GM08714 (cell line): ENCODE measurements around the gene KIAA1549.
"Not testable (repeated sequence)": the region's sequence is repeated elsewhere in the genome, so short reads cannot be mapped to it uniquely, and the experiment has no call there.

Experiments
- H3K4me3 ChIP-seq: fragments of 200-500 bp; sonication (Bioruptor generic); 2 replicates; pipeline ENCODE4 v1.5.1; 2014; ENCODE audit warnings: mild to moderate bottlenecking, low read length, inconsistent platforms
- ZNF274 ChIP-seq: IDR thresholded peaks from 2 replicates; pipeline ENCODE4 v1.6.1; 2012; ENCODE audit warnings: mild to moderate bottlenecking, low read depth, low read length

KIAA1549 gene

DNA sequence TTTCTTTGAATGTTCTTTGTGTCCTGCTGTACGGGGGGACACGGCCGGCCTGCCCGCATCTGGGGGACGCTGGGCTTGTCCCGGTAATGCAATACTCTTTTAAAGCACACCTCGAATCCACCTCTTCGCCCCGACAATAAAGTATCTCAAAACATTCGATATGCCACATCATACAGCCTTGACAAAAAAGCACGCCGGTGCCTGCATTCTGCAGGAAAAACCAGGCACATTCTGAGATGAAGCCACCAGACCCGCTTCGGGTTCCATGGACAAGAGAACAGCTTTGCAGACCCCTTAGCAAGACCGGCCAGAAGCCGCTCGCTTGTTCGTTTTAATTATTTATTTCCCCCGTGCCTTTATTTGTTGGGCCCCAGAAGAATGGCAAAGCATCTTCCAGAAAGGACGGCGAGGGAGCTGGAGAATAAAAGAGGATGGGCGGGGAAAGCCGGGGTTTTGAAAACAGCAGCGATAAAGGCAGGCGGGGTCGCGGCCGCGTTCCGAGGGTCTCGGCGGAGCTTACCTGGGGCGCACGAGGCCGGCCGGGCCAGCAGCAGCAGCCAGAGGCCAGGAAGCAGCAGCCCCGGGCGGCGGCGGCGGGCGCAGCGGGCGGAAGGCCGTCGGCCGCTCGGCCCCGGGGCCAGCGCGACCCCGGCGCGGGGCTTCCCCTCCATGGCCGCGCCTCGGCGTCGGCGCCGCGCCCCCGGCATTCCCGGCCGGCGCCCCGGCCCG, 462 bp downstream of the KIAA1549 start:
- no peak for TF ChIP-seq ZNF274
- peak overlapping the region; percentile 79 for H3K4me3 ChIP-seq

GRCh38 chr7:138979988-138980562, 1.1 kb downstream of the KIAA1549 start:
- peak overlapping the region; percentile 79; the same call in 1 of the 2 replicates for H3K4me3 ChIP-seq
- no peak for TF ChIP-seq ZNF274

GRCh38 chr7:138979226-138979979, 1.8 kb downstream of the KIAA1549 start:
- no peak overlapping the region for H3K4me3 ChIP-seq
- no peak for TF ChIP-seq ZNF274

DNA sequence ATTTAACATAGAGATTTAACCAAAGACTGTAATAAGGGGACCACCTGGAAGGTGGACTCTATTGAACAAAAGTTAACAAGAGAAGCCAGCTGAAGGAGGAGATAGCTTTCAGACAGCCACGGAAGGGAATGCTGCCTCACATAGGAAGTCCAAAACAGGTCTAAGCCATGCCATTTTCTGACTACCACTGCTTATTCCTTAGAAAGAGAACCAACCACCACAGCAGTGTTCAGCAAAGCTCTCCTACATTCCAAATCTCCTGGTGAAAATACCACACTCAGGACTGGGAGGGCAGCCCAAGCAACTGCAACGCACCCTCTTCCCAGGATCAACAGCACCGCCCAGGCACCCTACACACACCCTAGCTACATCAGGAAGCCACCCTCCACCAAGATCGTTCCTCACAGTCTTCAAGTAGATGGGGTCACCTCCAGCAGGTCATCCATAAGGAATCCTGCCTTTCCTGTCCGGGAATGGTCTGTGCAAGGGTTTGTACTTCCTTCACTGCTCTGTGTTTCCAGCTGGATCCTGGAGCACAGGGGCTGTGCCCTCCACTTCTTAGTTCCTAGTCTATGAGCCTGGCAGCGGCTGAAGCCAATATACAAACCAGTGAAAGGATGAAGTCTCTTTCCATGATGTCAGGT, 2.5 kb downstream of the KIAA1549 start:
- no peak overlapping the region for H3K4me3 ChIP-seq
- TF ChIP-seq ZNF274, result no peak

DNA sequence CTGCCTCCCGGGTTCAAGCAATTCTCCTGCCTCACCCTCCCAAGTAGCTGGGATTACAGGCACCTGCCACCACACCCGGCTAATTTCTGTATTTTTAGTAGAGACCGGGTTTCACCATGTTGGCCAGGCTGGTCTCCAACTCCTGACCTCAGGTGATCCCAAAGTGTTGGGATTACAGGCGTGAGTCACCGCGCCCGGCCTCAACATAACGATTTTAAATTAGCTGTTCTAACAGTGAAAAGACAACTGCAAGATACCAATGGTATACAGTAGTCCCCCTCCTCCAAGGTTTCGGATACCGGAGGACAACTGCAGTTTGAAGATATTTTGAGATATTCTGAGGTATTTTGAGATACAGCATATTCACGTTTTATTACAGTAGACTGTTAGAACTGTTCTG, 5.0 kb downstream of the KIAA1549 start:
- not testable (repeated sequence) for H3K4me3 ChIP-seq

DNA sequence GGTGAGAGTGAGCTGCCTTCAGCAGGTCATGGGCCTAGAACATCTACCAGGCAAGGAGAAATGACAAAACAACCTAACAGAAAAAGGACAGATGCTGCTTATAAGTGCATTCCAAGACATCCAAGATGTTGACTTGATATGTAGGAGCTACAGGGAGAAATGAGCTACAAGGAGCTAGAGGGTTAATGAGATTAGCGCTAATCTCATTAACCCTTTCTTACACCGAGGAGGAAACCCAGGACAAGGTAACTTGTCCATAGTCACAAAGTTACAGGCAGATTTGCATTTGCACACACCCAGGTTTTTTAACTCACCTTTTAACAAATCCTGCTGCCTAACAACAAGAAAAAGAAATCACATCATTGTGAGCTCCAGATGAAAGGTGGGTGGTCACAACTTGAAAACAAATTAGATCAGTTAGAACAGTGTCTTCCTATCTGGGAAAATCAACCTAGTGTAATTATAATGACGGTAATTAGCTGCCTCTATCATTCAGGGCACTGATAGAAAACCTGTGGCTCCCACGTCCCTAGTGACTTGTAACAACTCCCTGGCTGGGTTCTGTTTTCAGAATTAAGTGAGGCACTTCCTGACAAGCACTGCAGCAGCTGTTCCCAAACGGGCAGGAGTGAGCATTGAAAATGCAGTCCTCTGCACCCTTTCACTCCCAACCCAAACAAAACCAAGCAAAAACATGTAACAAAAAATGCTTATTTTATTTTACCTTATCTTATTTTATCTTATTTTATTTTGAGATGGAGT, 5.7 kb downstream of the KIAA1549 start:
- no peak for TF ChIP-seq ZNF274
- no peak overlapping the region for H3K4me3 ChIP-seq

DNA sequence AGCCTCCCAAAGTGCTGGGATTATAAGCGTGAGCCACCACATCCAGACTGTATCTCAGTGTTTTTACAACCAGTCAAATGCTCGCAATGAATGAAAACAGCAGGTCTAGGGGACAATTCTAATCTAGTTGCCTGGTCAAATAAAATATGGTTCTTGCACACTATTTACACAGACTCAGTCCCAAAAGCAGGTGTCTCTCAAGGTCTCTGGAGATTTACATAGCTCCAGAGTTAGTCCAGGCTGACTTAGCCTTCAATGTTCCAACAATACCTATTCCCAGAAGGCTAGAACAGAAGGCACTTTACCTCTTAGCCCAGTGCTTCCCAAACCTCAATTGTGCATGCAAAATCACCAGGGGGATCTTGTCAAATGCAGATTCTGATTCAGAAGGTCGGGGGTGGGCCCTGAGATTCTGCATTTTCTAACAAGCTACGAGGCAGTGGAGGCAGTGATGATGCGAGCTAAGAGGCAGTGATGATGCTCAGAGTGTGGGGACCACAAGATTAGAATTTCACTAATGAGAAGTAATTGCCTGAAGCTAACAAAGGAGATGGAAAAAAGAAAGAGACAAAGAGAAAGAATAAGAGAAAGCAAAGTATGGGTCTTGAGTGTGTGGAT, 6.4 kb downstream of the KIAA1549 start:
- TF ChIP-seq ZNF274, result no peak
- H3K4me3 ChIP-seq, result no peak overlapping the region

DNA sequence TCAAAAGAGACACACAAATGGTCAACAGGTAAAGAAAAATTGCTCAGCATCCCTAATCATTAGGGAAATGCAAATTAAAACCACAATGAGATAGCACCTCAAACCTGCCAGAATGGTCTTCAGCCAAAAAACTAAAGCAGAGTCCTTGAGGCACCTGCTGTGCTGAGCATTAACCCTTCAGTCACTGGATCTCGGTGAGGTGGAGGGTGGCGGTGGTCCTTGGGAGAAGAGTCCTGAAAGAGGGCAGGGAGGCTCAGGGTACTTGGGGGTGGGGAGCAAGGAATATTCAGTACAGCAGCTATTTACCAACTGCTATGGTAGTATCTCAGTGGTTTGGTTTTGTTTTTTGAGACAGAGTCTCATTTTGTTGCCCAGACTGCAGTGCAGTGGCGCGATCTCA, 7.1 kb downstream of the KIAA1549 start:
- H3K4me3 ChIP-seq, result no peak overlapping the region
- no peak for TF ChIP-seq ZNF274

GRCh38 chr7:138970952-138971351, 10.2 kb downstream of the KIAA1549 start:
- TF ChIP-seq ZNF274, result no peak
- H3K4me3 ChIP-seq, result no peak overlapping the region

DNA sequence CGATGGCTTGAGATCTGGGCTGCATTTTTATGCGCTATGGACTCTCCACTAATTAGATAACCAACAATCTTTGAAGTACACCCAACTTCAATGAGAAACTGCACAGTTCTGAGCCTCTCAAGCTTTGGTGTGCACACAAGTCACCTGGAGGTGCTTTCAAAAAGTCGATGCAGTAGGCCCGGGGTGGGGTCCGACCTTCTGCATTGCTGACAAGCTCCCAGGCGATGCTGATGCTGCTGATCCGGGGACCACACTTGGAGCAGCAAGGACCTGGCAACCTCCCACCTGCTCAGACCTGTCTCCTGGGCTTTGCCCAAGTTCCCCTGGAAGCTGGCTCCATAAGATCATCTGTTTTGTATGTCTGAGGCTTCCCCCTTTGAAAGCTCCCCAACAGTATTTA, 10.7 kb downstream of the KIAA1549 start:
- TF ChIP-seq ZNF274, result no peak
- no peak overlapping the region for H3K4me3 ChIP-seq

DNA sequence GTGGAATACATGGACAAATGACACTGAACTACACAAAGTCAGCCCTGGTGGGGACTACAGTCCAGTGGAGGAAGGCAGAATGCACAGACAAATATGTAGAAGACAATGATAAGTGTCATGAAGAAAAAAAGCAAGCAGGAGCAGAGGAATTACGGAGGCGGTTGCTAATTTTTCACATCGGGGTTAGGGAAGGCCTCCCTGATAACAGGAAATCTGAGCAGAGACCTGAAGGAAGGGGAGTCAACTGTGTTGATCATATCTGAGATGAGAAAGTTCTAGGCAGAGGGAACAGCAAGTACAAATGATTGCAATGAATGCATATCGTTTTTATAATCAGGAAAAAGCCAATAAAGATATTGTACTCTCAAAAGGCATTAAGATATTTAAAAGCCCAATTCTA, 14.0 kb downstream of the KIAA1549 start:
- TF ChIP-seq ZNF274, result no peak

DNA sequence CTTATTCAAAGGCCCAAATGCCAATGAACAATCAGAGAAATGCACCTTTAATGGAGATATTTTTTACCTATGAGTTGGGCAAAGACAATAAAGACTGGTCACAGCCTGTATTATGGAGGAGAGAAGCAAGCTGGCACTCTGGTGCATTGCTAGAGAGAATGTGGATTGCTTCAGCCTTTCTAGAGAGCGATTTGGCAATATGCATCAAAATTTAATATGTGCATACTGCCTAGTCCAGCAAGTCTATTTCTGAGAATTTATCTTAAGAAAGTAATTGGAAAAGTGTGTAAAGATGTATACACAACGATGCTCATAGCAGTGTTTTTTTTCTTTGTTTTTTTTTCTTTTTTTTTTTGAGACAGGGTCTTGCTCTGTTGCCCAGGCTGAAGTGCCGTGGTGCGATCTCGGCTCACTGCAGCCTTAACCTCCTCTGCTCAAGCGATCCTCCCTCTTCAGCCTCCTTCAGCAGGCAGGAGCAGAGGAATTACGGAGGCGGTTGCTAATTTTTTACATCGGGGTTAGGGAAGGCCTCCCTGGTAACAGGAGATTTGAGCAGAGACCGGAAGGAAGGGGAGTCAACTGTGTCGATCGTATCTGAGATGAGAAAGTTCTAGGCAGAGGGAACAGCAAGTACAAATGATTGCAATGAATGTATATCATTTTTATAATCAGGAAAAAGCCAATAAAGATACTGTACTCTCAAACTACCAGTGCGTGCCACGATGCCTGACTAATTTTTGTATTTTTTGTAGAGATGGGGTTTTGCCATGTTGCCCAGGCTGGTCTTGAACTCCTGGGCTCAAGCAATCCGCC, 16.4 kb downstream of the KIAA1549 start:
- no peak overlapping the region for H3K4me3 ChIP-seq
- TF ChIP-seq ZNF274, result no peak

More for the DNA sequence above, 14.0 kb downstream of the KIAA1549 start:
- H3K4me3 ChIP-seq, result no peak overlapping the region

GRCh38 chr7:138963675-138964074, 17.5 kb downstream of the KIAA1549 start:
- H3K4me3 ChIP-seq, result no peak overlapping the region
- no peak for TF ChIP-seq ZNF274
